Kidney (tissue), 14 donors: ENCODE results near the gene CFAP100. TPM values are rescaled to one million over a fixed set of nuclear protein-coding genes. Genes with fewer than 3 reads are reported as not detected.

Experiments used
- DNase-seq, 5 donors: peaks; one replicate each; pipeline ENCODE4 v3.0.0-alpha.2; 2013 to 2020
- FAIRE-seq: peaks from 2 replicates; lab custom pipeline; 2012; peaks lifted over from hg19 to GRCh38; lab: Jason Lieb, UNC
- H3K27ac ChIP-seq, 2 donors: one replicate each; pipeline ENCODE4 v1.7.0; 2013; ENCODE audit warnings: low read depth in 2 of 2, low read length in 2 of 2, inconsistent platforms in 1 of 2
- H3K27me3 ChIP-seq: one replicate; pipeline ENCODE4 v1.7.1; 2013; ENCODE audit warnings: low read length, inconsistent platforms; ENCODE audit not compliant: control insufficient read depth, insufficient read depth
- H3K36me3 ChIP-seq, 3 donors: one replicate each; pipeline versions ENCODE4 v1.7.0 to v1.7.1; 2013; ENCODE audit warnings: low read length in 3 of 3, control low read depth in 1 of 3, inconsistent platforms in 1 of 3; ENCODE audit not compliant: insufficient read depth in 3 of 3, control insufficient read depth in 2 of 3
- H3K4me1 ChIP-seq, 3 donors: one replicate each; pipeline versions ENCODE4 v1.7.0 to v1.7.1; 2013; ENCODE audit warnings: low read length in 3 of 3, inconsistent platforms in 1 of 3, low read depth in 1 of 3; ENCODE audit not compliant: control insufficient read depth in 2 of 3, insufficient read depth in 2 of 3
- H3K4me3 ChIP-seq, 3 donors: one replicate each; pipeline versions ENCODE4 v1.7.0 to v1.8.1; 2013; ENCODE audit warnings: low read length in 3 of 3, control low read depth in 1 of 3, inconsistent platforms in 1 of 3
- H3K9ac ChIP-seq, 3 donors: one replicate each; pipeline versions ENCODE4 v1.7.0 to v1.7.1; 2013; ENCODE audit warnings: low read length in 3 of 3, control low read depth in 1 of 3, inconsistent platforms in 1 of 3
- H3K9me3 ChIP-seq, 3 donors: one replicate each; pipeline versions ENCODE4 v1.7.0 to v1.7.1; 2013; ENCODE audit warnings: low read length in 3 of 3, control low read depth in 1 of 3, inconsistent platforms in 1 of 3; ENCODE audit not compliant: control insufficient read depth in 2 of 3, insufficient read depth in 1 of 3
- CTCF ChIP-seq: IDR thresholded peaks from 3 replicates; pipeline ENCODE4 v1.5.1; 2012; ENCODE audit warnings: mild to moderate bottlenecking, moderate library complexity, borderline replicate concordance; ENCODE audit not compliant: insufficient read depth; ENCODE audit errors: extremely low read depth
- intact Hi-C: fragments of 100-400 bp; cut with DNase I; formaldehyde crosslinking; loops from one replicate; pipeline ENCODE4 v1.11.1; 2022
- polyA plus RNA-seq: library from polyadenylated mRNA; stranded (reverse); fragments of 350-450 nt; fragmentation: Illumina TruSeq; extraction: RNeasy Lipid Tissue Mini Kit (QIAGEN cat#74804); gene quantifications from one replicate; pipeline ENCODE4 v1.2.3, GENCODE V29; 2014; ENCODE audit warnings: low read depth, low replicate concordance; ENCODE audit not compliant: insufficient read depth
- total RNA-seq: library from RNA; stranded (reverse); fragmentation: NEBNext Ultra II Directional; extraction: Animal tissue kit (Norgen Biotek cat#: 25700); gene quantifications from one replicate; pipeline ENCODE4 v1.2.1, GENCODE V29; 2021
- donor health status: control.
- donor health status: control.
- donor health status: control.
- donor health status: control.
- donor health status: control.
- donor health status: DM: yes; HTN: yes; CAD: no.
- donor health status: Normal renal cell carcinoma (clear cell type).

CFAP100 gene
- total and polyA plus RNA-seq, 2 donors from 2014 or later: 0.60 TPM; not detected in 1

GRCh38 chr3:126408099-126408498, 13.4 kb downstream of the CFAP100 start:
- H3K4me1 ChIP-seq: no peaks in the 10 kb centered on the region
- H3K9ac ChIP-seq: no peak overlapping the region
- H3K36me3 ChIP-seq: no peaks in the 10 kb centered on the region
- no peak for FAIRE-seq
- DNase-seq: no peak
- H3K9me3 ChIP-seq: peaks cover 0 to 4% (median 0%) of the 10 kb centered on the region in 3 donors
- no peak for TF ChIP-seq CTCF
- H3K27ac ChIP-seq: no peak overlapping the region
- no peak overlapping the region for H3K4me3 ChIP-seq
- no peaks in the 10 kb centered on the region for H3K27me3 ChIP-seq
- intact Hi-C loops: no loop called here

GRCh38 chr3:126412841-126413692, 18.4 kb downstream of the CFAP100 start:
- no peak overlapping the region for H3K9ac ChIP-seq
- no peaks in the 10 kb centered on the region for H3K9me3 ChIP-seq
- FAIRE-seq (no peak), DNase-seq (no peak)
- intact Hi-C loops: no loop called here
- no peaks in the 10 kb centered on the region for H3K36me3 ChIP-seq
- H3K27me3 ChIP-seq: no peaks in the 10 kb centered on the region
- no peaks in the 10 kb centered on the region for H3K4me1 ChIP-seq
- H3K4me3 ChIP-seq: no peak overlapping the region
- no peak for TF ChIP-seq CTCF
- no peak overlapping the region for H3K27ac ChIP-seq

GRCh38 chr3:126413693-126414080, 19.0 kb downstream of the CFAP100 start:
- H3K4me1 ChIP-seq: no peaks in the 10 kb centered on the region
- no peak overlapping the region for H3K27ac ChIP-seq
- H3K9ac ChIP-seq: no peak overlapping the region
- DNase-seq (no peak), FAIRE-seq (no peak)
- no peaks in the 10 kb centered on the region for H3K27me3 ChIP-seq
- no peak overlapping the region for H3K4me3 ChIP-seq
- intact Hi-C loops: no loop called here
- no peaks in the 10 kb centered on the region for H3K36me3 ChIP-seq
- TF ChIP-seq CTCF: no peak
- no peaks in the 10 kb centered on the region for H3K9me3 ChIP-seq

GRCh38 chr3:126414406-126414805, 19.7 kb downstream of the CFAP100 start:
- Histone ChIP-seq H3K4me3 (no peak overlapping the region), H3K36me3 (no peaks in the 10 kb centered on the region), H3K4me1 (no peaks in the 10 kb centered on the region), H3K9ac (no peak overlapping the region), H3K9me3 (no peaks in the 10 kb centered on the region), H3K27me3 (no peaks in the 10 kb centered on the region), H3K27ac (no peak overlapping the region)
- FAIRE-seq (no peak), DNase-seq (no peak)
- intact Hi-C loops: no loop called here
- TF ChIP-seq CTCF: no peak
